ENCODE measurements around the gene TP53I11. TPM values are rescaled to one million over a fixed set of nuclear protein-coding genes. Genes with fewer than 3 reads are reported as not detected.

TP53I11 gene
- polyA plus RNA-seq, 1 donor (not counting 4 experiments of a cell fraction or from before 2014, with no cell fraction given): 21.4 TPM

GRCh38 chr11:44927174-44927661 is 23.5 kb downstream of the TP53I11 start:
- H3K9me3 ChIP-seq (ENCODE audit: control insufficient read depth, low read depth, low read length): no peaks in the 10 kb centered on the region
- H3K36me3 ChIP-seq (ENCODE audit: control insufficient read depth in 2 of 2, extremely low read depth in 1 of 2, insufficient read depth in 2 of 2, low read length in 2 of 2): no peaks in the 10 kb centered on the region
- FAIRE-seq (no peak), DNase-seq (ENCODE audit: low read depth, low spot score) (no peak)
- H2AFZ ChIP-seq (ENCODE audit: control insufficient read depth, low read length): peak overlapping the region; percentile 53
- no peak overlapping the region for H3K27ac ChIP-seq (ENCODE audit: control insufficient read depth, insufficient read depth, low read length)
- peaks cover 4% of the 10 kb centered on the region for H3K4me1 ChIP-seq (ENCODE audit: control insufficient read depth, extremely low read depth, insufficient read depth, low read length)
- H3K27me3 ChIP-seq (ENCODE audit: control insufficient read depth, extremely low read depth, insufficient read depth, low read length): peaks cover 23% of the 10 kb centered on the region
- no peak overlapping the region for H3K4me3 ChIP-seq (ENCODE audit: control insufficient read depth in 2 of 3, extremely low read depth in 1 of 3, insufficient read depth in 2 of 3, low read depth in 1 of 3, low read length in 3 of 3)
- no peaks in the 10 kb centered on the region for H3K9me1 ChIP-seq (ENCODE audit: control insufficient read depth, extremely low read depth, insufficient read depth, low read length)
- no peak for TF ChIP-seq EZH2 (IDR thresholded peaks at IDR 0.05; ENCODE audit: low read length)
- TF ChIP-seq CTCF (optimal IDR thresholded peaks at IDR 0.05 in 1 of 3, IDR thresholded peaks at IDR 0.05 in 1 of 3, conservative IDR thresholded peaks at IDR 0.05 in 1 of 3; ENCODE audit: extremely low read depth in 1 of 3, insufficient read depth in 2 of 3, low read length in 3 of 3): peak; percentile 85 to 91 (median 88)
- dilution Hi-C loops (cut with MboI; ENCODE audit: extremely low pct_ligation_motif_present, low sequenced_read_pairs): loop anchor here (25.0 kb wide), 1 partner anchor 410 kb away; no protein-coding TSS in a partner anchor
- H3K79me2 ChIP-seq (ENCODE audit: control insufficient read depth, insufficient read depth, low read length): no peaks in the 10 kb centered on the region
- peak overlapping the region; percentile 56 for H3K4me2 ChIP-seq (ENCODE audit: control insufficient read depth, extremely low read depth, insufficient read depth, low read depth, low read length)
- peaks cover 9% of the 10 kb centered on the region for H4K20me1 ChIP-seq (ENCODE audit: control insufficient read depth, extremely low read depth, insufficient read depth, low read length)
- H3K9ac ChIP-seq (ENCODE audit: control insufficient read depth, extremely low read depth, insufficient read depth, low read length): no peak overlapping the region

DNA sequence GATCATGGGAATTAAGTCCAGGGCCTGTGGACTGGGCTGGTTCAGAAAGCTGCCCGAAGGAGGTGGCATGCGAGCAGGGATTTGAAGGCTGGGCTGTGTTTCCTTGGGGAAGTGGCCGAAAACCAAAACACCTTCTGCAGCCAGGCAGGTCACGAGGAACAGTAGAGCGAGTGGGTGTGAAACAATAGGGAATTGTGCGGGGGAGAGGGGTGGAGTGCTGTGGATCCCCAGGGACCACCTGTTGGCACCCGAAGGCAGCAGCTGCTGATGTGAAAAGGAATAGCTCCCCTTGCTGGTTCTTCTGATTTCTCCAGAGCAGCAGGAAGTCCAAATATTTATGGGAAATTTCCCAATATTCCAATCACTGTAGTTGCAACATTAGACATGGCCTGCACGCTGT is 24.6 kb downstream of the TP53I11 start:
- dilution Hi-C loops (cut with MboI; ENCODE audit: extremely low pct_ligation_motif_present, low sequenced_read_pairs): loop anchor here (25.0 kb wide), 1 partner anchor 411 kb away; no protein-coding TSS in a partner anchor
- no peaks in the 10 kb centered on the region for H3K9me3 ChIP-seq (ENCODE audit: control insufficient read depth, low read depth, low read length)
- H3K4me2 ChIP-seq (ENCODE audit: control insufficient read depth, extremely low read depth, insufficient read depth, low read depth, low read length): no peak overlapping the region
- peaks cover 23% of the 10 kb centered on the region for H3K27me3 ChIP-seq (ENCODE audit: control insufficient read depth, extremely low read depth, insufficient read depth, low read length)
- no peak overlapping the region for H3K9ac ChIP-seq (ENCODE audit: control insufficient read depth, extremely low read depth, insufficient read depth, low read length)
- FAIRE-seq (no peak), DNase-seq (ENCODE audit: low read depth, low spot score) (no peak)
- no peak overlapping the region for H2AFZ ChIP-seq (ENCODE audit: control insufficient read depth, low read length)
- no peak for TF ChIP-seq CTCF (optimal IDR thresholded peaks at IDR 0.05 in 1 of 3, IDR thresholded peaks at IDR 0.05 in 1 of 3, conservative IDR thresholded peaks at IDR 0.05 in 1 of 3; ENCODE audit: extremely low read depth in 1 of 3, insufficient read depth in 2 of 3, low read length in 3 of 3)
- H3K27ac ChIP-seq (ENCODE audit: control insufficient read depth, insufficient read depth, low read length): no peak overlapping the region
- H3K4me1 ChIP-seq (ENCODE audit: control insufficient read depth, extremely low read depth, insufficient read depth, low read length): peaks cover 4% of the 10 kb centered on the region
- no peaks in the 10 kb centered on the region for H3K36me3 ChIP-seq (ENCODE audit: control insufficient read depth in 2 of 2, extremely low read depth in 1 of 2, insufficient read depth in 2 of 2, low read length in 2 of 2)
- no peaks in the 10 kb centered on the region for H3K79me2 ChIP-seq (ENCODE audit: control insufficient read depth, insufficient read depth, low read length)
- peaks cover 9% of the 10 kb centered on the region for H4K20me1 ChIP-seq (ENCODE audit: control insufficient read depth, extremely low read depth, insufficient read depth, low read length)
- H3K4me3 ChIP-seq (ENCODE audit: control insufficient read depth in 2 of 3, extremely low read depth in 1 of 3, insufficient read depth in 2 of 3, low read depth in 1 of 3, low read length in 3 of 3): no peak overlapping the region
- H3K9me1 ChIP-seq (ENCODE audit: control insufficient read depth, extremely low read depth, insufficient read depth, low read length): no peaks in the 10 kb centered on the region

Measured in keratinocyte (primary cell).